Transverse colon (tissue), 4 donors: ENCODE results near the gene PRXL2C.

Experiments
- CTCF ChIP-seq, 5 experiments: fragments of 200-600 bp in 3 of 5; fragments of 450-650 bp in 2 of 5; sonication (generic) in 3 of 5; IDR thresholded peaks; 1 replicate in 2 of 5; 2 replicates in 3 of 5; pipeline ENCODE4 v1.5.1; 2016 to 2017; ENCODE audit warnings: antibody characterized with exemption in 5 of 5, inconsistent platforms in 3 of 5, mild to moderate bottlenecking in 2 of 5, moderate library complexity in 1 of 5
- EP300 ChIP-seq: sonication (generic); formaldehyde crosslinking; IDR thresholded peaks from one replicate; pipeline ENCODE4 v1.6.1; 2017; ENCODE audit warnings: antibody characterized with exemption, low read depth
- POLR2A ChIP-seq: fragments of 450-650 bp; IDR thresholded peaks from one replicate; pipeline ENCODE4 v1.6.1; 2016; ENCODE audit warnings: antibody characterized with exemption, mild to moderate bottlenecking, moderate library complexity
- POLR2AphosphoS5 ChIP-seq, 3 donors: sonication (generic); formaldehyde crosslinking; IDR thresholded peaks; one replicate each; pipeline ENCODE4 v1.6.1; 2016; ENCODE audit warnings: antibody characterized with exemption in 3 of 3

GRCh38 chr9:96620832-96621269, 34.3 kb downstream of the PRXL2C start:
- TF ChIP-seq CTCF (IDR thresholded peaks at IDR 0.05) (no peak), POLR2AphosphoS5 (IDR thresholded peaks at IDR 0.05) (no peak), POLR2A (no peak), EP300 (no peak)
